Erythroblast (primary cell): ENCODE data around the gene MAP1S.

Experiments
- DNase-seq, 2 experiments: peaks; one replicate each; lab custom pipeline; 2025; lab: John Stamatoyannopoulos, UW
- GATA1 ChIP-seq: IDR thresholded peaks from 2 replicates; pipeline ENCODE4 v1.6.1; 2011; ENCODE audit warnings: low read depth, mild to moderate bottlenecking, control low read depth, low read length, moderate library complexity
- POLR2A ChIP-seq: IDR thresholded peaks from 2 replicates; pipeline ENCODE4 v1.6.1; 2011; ENCODE audit warnings: mild to moderate bottlenecking, low read length

MAP1S gene

GRCh38 chr19:17739121-17739875, 20.0 kb downstream of the MAP1S start:
- DNase-seq, result no peak

GRCh38 chr19:17741456-17741855, 22.2 kb downstream of the MAP1S start:
- TF ChIP-seq POLR2A (no peak), GATA1 (no peak)
- no peak for DNase-seq

More at GRCh38 chr19:17739121-17739875, 20.0 kb downstream of the MAP1S start:
- TF ChIP-seq POLR2A (no peak), GATA1 (no peak)

GRCh38 chr19:17743874-17744580, 24.7 kb downstream of the MAP1S start:
- peak in 1 of 2 experiments; percentile 48 for DNase-seq
- no peak for TF ChIP-seq POLR2A
- TF ChIP-seq GATA1, result no peak

GRCh38 chr19:17747205-17748098, 28.2 kb downstream of the MAP1S start:
- peak; percentile 96 to 97 for DNase-seq
- TF ChIP-seq GATA1, result no peak
- no peak for TF ChIP-seq POLR2A

- DNase-seq, result no peak
- TF ChIP-seq GATA1 (no peak), POLR2A (no peak)
These were observed 29.8 kb downstream of the MAP1S start for GRCh38 chr19:17748884-17749638.

GRCh38 chr19:17749912-17750317, 30.6 kb downstream of the MAP1S start:
- DNase-seq, result no peak

GRCh38 chr19:17751103-17751911, 32.0 kb downstream of the MAP1S start, which contains the start of gene FCHO1:
FCHO1 (plus strand) TSS chr19:17751477; CDS start chr19:17755165, 3,688 bp downstream.
- peak in 1 of 2 experiments; percentile 25 for DNase-seq
- TF ChIP-seq GATA1, result no peak
- peak; percentile 57 for TF ChIP-seq POLR2A

More at GRCh38 chr19:17749912-17750317, 30.6 kb downstream of the MAP1S start:
- TF ChIP-seq POLR2A, result no peak
- TF ChIP-seq GATA1, result no peak

GRCh38 chr19:17751912-17752273, 32.6 kb downstream of the MAP1S start:
- no peak for TF ChIP-seq POLR2A
- TF ChIP-seq GATA1, result no peak
- no peak for DNase-seq

- DNase-seq, result no peak
- TF ChIP-seq GATA1 (no peak), POLR2A (no peak)
These were observed 33.8 kb downstream of the MAP1S start for GRCh38 chr19:17752865-17753639.

GRCh38 chr19:17753976-17754375, 34.7 kb downstream of the MAP1S start:
- DNase-seq, result no peak
- TF ChIP-seq GATA1 (no peak), POLR2A (no peak)
